Measurements from ENCODE around the gene IGF1R.
"Not testable (repeated sequence)": the region's sequence is repeated elsewhere in the genome, so short reads cannot be mapped to it uniquely, and the experiment has no call there.

Gene IGF1R

GRCh38 chr15:98964466-98965133 lies 316.3 kb downstream of the IGF1R start:
- no peak for DNase-seq (ENCODE audit: low read depth)

DNA sequence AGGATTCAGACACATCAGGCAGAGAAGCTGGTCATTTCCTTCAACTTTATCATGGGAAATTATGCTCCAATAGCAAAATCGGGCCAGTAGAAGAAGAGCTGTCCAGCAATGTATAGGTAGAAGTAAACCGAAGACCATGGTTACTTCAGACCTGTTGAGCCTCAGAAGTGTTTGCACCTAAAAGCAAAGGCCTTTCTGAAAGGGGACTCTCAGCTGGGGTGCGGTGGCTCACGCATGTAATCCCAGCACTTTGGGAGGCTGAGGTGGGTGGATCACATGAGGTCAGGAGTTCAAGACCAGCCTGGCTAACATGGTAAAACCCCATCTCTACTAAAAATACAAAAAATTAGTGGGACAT lies 316.8 kb downstream of the IGF1R start:
- DNase-seq (ENCODE audit: low read depth) = not testable (repeated sequence)

DNA sequence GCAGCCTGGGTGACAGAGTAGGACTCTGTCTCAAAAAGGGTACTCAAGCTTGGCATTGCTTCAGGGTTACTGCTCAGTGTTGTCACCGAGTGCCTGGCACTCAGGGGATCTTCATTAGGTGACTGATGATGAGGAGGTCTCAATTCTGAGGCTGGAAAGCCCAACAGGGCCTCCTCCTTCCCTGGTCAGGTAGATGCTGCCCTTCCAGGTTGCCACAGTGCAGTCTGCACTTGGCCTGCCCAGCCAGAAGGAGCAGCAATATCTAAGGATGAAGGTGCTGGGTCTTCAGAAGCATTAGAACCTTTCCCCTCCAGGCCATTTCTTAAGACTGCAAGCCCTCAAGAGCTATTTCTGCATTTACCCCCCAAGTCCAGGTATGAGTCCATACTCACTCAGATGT lies 317.3 kb downstream of the IGF1R start:
- DNase-seq (ENCODE audit: low read depth) = no peak

DNA sequence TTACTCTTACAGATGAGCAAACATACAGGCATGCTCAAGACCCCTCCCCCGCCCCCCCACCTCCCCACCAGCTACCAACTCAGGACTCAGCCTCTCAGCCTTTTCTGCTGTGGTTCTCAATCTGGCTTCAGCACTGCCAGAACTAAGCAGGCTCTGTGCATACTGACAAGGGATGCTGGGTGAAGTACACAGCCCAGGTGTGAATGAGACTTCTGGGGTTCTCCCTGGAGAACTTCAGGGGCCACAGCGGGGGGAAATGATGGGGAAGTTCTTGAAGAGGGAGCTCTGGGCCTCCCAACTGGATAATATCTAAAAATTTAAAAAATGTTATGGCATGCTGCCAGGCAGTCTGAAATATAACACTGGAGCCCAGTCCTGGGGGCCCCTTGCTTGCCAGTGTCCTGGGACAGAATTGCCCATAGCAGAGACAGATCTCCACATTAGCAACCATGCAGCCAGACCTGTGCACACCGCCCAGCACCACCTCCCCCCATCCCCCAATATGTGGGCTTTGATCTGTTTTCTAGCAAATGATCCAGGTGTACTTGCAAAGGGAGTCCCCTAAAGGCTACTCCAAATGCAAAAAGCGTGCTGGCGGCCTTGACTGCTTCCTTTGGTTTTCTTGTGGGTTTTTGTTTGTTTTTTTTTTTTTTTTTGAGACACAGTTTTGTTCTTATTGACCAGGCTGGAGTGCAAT lies 317.9 kb downstream of the IGF1R start:
- DNase-seq (ENCODE audit: low read depth) = no peak

- DNase-seq (ENCODE audit: low read depth) = no peak
Observed at GRCh38 chr15:98967096-98967495, 318.8 kb downstream of the IGF1R start.

DNA sequence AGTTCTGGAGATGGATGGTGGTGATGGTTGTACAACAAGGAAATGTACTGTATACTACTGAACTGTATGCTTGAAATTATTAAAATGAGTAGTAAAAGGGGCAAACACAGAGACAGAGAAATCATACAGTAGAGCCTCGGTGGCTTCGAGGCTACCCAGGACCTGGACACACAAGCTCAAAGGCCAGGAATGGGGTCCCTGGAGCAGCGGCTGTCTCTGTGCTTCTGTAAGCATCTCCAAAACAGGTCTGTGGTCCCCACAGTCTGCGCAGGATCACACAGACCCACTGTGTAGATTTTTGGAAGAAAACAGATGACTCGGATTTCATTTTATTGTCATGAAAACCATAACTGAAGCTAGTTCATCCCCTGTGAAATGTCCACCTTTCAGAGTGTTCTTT lies 319.6 kb downstream of the IGF1R start:
- no peak for DNase-seq (ENCODE audit: low read depth)

- DNase-seq (ENCODE audit: low read depth) = no peak
Observed at GRCh38 chr15:98968576-98968975, 320.2 kb downstream of the IGF1R start.

DNA sequence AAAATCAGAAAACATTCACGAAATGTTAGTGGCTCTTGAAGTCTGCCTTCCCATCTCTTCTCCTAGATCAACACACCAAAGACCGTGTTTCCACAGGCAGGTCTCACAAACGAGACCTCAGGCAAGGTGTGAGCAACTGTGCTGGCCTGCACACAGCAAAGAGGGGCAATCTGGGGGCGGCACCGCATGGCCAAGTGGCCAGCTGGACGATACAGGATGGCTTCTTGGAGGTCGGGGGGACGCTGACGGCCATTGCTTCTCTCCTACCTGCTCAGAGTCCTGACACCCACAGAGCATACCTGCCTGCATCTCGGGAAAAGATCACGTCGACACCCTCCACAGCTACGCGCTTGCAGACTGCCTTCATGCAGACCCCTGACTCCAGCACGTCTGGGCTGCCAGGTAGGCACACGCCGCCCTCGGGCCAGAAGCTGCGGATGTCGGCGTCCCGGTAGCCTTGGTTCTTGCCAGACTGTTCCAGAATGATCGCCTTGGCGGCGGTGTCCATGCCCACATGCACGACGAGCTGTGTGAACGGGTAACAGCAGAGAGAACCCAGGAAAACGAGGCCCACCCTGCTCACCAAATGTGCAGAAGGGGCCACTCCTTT lies 320.9 kb downstream of the IGF1R start:
- DNase-seq (ENCODE audit: low read depth) = no peak

DNA sequence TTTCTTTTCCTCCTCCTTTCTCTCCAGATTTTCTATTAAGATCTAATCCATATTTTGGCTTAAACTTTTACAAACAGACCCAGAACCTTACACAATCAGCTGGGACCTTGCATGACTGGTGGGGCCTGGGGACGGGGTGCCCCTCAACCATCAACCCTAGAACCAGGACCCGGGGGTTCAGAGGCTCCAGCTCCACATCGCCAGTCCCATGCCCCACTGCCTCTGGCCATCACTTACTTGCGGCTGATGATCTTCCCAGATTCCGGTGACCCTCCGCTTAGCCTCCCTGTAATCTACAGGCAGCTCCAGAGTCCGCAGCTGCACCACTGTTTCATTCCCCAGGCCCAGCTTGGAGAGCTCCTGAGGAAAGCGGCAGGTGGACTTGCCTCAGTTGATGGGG lies 322.5 kb downstream of the IGF1R start:
- no peak for DNase-seq (ENCODE audit: low read depth)

- DNase-seq (ENCODE audit: low read depth) = no peak
Observed at GRCh38 chr15:98976500-98976899, 328.2 kb downstream of the IGF1R start.

- no peak for DNase-seq (ENCODE audit: low read depth)
Observed at GRCh38 chr15:98977441-98977840, 329.1 kb downstream of the IGF1R start.

DNA sequence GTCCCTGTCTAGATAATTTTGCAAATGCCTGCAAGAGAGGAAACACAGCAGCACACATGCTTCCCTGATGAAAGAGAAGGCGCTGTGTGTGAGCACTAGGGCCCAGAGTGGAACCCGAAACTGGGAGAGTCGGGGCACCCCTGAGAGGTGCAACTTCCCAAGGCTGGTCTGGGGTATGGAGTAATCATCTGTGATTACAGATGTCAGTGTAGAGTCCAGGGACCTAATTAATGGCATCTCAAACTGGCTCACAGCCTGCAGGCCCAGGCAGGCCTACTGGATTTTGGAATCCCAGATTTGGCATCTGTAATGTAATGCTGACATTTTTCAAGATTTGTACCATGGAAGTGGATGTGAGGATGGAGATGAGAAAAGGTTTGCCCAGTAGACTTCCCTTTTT lies 329.8 kb downstream of the IGF1R start:
- DNase-seq (ENCODE audit: low read depth) = no peak

DNA sequence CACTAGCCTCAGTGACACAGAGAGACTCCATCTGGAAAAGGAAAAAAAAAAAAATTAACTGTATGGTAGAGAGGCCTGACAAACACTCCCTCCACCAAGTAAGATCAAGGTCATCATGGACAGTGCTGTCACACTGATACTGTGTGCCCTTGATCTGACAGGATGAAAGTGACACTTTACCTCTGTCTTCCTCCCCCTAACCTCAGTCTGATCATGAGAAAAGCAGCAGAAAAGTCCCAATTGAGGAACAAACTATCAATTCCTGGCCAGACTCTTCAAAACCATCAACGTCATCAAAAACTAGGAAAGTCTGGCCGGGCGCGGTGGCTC lies 332.5 kb downstream of the IGF1R start:
- DNase-seq (ENCODE audit: low read depth) = no peak

GRCh38 chr15:98981851-98982722 lies 333.7 kb downstream of the IGF1R start:
- DNase-seq (ENCODE audit: low read depth) = no peak

DNA sequence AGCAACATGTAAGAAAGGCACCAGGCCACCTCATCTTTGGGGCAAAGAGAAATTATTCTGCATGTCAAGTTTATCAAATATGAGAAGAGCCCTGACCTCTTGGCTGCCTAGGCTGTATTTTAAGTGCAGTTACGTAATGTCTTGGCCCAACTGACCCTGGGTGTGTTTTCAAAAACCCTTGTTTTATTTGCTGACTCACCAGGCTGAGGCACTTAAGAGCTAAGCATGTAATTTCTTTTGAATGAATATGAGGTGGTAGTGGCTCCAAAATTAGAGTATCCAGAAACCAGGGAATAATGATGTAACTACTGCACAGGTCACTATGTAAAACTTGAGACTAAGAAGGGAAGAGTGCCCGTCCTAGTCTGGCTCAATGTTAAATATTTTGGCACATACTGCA lies 335.0 kb downstream of the IGF1R start:
- no peak for DNase-seq (ENCODE audit: low read depth)

GRCh38 chr15:98986281-98986680 lies 337.9 kb downstream of the IGF1R start:
- no peak for DNase-seq (ENCODE audit: low read depth)

GRCh38 chr15:98994892-98995291 lies 346.6 kb downstream of the IGF1R start:
- no peak for DNase-seq (ENCODE audit: low read depth)

GRCh38 chr15:98996169-98996568 lies 347.8 kb downstream of the IGF1R start:
- no peak for DNase-seq (ENCODE audit: low read depth)

- no peak for DNase-seq (ENCODE audit: low read depth)
Observed at GRCh38 chr15:98996624-98997023, 348.3 kb downstream of the IGF1R start.

DNA sequence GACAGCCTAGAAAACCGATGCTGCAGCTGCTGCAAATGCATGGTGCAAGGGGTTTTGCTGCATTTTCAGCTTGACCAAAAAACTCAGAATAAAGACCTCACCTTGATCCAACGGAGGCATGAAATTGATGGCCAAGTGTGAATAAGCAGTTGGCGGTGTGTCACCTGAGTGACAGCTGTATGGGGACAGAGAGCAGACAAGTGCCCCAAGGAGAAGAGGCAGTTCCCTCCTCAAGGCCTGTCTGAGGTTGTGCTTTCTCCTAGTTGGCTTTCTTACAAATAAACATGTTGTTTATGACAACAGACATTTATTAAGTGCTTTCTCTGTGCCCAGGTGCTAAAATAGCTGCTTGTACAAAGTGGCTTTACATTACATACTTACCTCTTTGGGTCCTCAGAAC lies 349.0 kb downstream of the IGF1R start:
- DNase-seq (ENCODE audit: low read depth) = no peak

- no peak for DNase-seq (ENCODE audit: low read depth)
Observed at GRCh38 chr15:98997755-98998154, 349.4 kb downstream of the IGF1R start.

- no peak for DNase-seq (ENCODE audit: low read depth)
Observed at GRCh38 chr15:98998279-98998678, 349.9 kb downstream of the IGF1R start.

DNA sequence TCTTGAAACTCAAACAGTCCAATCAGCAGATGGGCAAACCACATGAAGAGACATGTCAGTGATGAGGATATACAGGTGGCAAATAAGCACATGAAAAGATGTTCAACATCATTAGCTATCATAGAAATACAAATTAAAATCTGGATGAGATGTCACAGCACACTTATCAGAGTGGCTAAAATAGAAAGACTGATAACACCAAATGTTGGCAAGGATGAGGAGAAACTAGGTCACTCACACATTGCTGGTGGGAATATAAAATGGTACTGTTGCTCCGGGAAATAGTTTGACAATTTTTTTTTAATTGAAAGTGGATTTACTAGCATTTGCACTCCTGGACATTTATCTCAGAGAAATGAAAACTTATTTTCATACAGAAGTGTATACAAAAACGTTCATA lies 350.9 kb downstream of the IGF1R start:
- no peak for DNase-seq (ENCODE audit: low read depth)
